NCI-H2107 treated with DMSO at 0.1 percent for 48 hours (cell line): ENCODE results near the gene PARP11.
"Not testable (repeated sequence)": the region's sequence is repeated elsewhere in the genome, so short reads cannot be mapped to it uniquely, and the experiment has no call there.

ENCODE experiments used
- DNase-seq: peaks from one replicate; lab custom pipeline; 2025; ENCODE audit not compliant: unreplicated experiment; lab: John Stamatoyannopoulos, UW

Gene PARP11

DNA sequence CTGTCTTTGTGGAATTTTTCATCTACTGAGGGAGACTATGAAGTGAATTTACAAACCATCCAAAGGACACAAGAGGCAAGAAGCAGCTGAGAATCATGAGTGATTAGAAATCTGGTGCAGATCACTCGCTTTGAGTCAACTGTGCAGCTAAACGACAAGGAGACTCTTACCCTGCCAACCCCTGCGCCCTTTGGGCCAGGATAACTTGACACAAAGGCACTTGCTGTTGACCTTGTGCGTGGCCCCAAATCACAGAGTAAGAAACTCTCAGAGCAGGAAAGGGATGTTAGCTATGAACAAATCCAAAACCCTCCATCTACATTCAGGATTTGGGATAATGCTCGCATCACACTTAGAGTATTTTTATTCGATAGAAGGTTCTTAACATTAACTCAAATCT is 11.5 kb upstream of the PARP11 start:
- DNase-seq, result no peak

DNA sequence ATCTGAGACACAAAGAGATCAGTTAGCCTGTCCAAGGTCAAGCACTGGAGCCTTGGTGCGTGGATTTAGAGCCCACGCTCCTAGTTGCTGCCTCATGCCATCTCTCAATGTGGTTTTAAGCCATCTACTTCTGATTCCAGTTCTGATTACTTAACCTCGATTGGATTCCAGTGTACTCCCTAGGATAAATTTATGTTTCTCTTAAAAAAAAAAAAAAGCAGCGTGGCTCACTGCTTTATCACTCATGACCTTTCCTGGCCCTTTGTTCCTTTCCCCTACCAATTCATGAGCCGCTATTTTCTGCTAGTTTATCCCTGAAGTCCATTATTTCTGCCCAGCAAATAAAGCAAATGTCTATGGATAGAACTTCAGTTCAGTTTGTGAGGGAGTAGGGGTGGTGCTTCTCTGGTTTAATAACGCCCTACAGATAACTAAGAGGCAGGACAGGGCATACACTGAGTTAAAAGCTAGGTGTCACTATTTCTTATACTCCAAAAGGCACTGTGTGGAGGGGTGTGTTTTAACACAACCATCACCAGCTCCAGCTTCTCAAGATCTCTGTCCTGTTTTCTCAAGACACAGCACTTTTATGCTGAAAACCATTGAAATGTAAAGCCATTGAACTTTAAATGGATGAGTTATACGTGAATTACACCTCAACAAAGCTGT is 9.8 kb upstream of the PARP11 start:
- DNase-seq, result peak; percentile 36

DNA sequence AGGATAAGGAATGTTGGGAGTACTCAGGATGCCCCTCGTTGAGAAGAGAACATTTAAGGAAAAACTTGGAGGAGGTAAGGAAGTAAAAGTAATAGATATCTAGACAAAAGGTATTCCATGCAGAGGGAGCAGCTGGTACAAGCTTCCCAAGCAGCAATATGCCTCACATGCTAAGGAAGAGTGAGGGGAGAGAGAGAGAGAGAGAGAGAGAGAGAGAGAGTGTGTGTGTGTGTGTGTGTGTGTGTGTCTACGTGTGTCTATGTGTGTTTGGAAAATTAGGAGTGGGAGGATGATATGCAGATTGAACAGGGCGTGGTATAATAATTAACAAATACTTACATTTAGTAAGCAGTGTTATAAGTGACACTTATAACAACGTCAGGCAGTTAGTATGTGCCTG is 9.2 kb upstream of the PARP11 start:
- DNase-seq, result no peak

DNA sequence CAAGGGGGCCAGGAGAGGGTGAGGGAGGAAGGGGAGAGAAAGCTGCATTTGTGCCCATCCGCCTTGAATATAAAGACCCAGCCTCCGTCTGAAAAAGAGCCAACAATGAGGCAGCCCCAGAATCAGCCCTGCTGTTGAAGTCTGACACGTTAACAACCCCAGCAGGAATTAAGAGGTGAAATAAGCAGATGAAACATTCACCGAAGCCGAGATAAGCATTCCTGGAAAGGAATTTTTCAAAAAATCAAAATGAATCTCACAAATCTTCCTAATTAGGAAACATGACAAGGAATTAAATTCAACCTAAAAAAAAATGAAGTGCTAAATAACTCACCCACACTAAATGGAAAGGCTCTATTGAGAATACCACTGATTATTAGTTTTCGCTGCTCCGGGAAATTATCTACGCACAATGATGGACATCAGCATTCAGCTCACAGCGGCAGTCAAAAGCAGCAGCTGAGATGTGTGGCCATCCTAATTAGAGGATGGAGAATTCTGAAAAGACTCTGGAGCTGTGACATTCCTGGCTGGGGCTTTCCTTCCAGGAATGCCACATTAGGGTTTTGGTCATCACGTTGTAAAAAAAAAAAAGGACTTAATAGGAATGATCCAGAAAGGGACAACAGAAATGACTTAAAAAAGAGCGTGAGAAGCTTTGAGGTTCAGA is 8.2 kb upstream of the PARP11 start:
- DNase-seq, result no peak

DNA sequence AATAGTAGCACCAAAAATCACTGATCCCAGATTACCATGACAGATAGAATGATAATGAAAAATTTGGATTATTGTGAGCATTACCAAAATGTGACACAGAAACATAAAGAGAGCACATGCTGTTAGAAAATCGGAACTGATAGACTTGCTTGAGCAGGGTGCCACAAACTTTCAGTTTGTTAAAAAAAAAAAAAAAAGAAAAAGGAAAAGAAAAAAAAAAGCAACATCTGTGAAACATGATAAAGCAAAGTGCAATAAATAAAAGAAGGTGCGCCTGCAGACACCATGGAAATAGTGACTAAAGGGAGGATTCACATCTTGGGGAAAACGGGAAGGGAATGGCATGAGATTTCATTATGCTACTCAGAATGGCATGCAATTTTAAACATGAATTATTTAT is 6.6 kb upstream of the PARP11 start:
- no peak for DNase-seq

DNA sequence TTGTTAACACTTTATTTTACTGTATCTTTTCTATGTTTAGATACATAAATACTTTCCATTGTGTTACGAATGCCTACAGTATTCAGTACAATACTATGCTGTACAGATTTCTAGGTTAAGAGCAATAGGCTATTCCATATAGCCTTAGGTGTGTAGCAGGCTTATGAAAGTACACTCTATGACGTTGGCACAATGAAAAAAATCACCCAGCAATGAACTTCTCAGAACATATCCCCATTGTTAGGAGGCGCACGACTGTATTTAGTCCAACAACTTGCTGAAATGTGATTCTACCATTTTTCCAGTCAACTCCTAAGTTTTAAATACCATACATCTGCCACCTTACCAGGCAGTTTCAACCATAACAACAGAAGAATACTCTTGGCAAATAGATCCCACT is 1.8 kb downstream of the PARP11 start:
- no peak for DNase-seq

DNA sequence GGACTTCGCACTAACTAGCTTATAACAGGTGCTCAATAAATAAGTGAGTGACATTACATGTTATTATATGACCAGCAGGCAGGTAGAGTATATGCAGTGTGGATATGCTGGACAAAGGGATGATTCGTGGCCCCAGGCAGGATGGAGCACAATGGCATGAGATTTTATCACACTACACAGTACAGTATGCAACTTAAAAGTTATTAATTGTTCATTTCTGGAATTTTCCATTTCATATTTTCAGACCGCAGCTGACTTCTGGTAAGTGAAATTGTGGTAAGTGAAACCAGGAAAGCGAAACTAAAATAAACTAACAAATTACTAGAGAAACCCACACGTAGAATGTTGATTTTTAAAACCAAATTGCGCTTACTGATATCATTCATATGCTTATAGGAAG is 3.3 kb downstream of the PARP11 start:
- no peak for DNase-seq

DNA sequence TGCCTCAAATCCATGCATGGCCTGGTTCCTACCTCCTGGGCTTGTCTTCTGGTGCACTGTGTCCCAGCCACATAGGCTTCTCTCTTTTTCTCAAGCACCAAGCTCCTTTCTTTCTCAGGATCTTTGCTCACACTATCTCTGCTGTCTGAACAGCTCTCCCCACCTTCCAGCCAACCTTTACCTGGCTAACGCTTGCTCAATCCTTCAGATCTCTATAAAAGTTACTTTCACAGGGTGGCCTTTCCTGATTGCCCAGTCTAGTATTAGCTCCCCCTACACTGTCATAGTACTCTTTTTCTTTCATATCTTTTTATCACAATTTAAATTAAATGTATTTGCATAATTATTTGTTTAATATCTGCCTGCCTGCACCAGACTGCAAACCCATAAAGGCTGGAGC is 3.8 kb downstream of the PARP11 start:
- DNase-seq, result no peak

DNA sequence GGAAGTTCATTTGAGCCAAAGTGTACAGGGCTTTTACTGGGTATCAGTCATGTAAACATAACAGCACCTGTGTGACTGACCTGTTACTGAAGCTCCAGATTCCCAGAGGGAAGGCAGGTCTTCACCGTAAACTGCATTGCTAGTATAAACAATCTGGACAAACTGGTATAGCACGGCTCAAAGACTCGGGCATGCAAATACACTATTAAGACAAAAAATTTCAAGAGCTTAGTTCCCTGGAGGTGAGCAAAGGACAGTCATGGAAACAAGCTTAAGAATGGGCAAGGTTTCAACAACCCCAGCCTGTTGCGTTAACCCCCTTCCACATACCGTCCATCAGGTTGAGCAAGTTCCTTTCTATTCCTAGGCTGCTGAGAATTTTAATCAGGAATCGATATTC is 9.4 kb downstream of the PARP11 start:
- no peak for DNase-seq

DNA sequence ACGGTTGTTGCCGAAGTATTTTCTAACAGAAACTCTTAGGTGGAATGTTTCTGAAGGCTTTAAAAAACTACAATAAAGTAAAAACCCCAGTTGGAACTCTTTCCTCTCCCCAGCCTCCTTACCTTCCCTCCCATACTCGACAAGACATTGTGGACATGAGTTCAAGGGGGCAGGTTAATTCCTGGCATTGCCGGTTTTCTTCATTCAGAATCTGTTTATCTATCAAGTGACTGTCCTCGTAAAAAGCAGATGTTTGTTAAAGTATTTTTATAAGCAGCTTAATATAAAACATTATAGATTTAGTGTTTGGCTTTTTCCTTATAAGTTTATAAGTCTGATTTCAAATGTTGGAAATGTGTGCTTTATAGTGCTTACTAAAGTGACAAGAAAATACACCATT is 30.7 kb downstream of the PARP11 start:
- no peak for DNase-seq

DNA sequence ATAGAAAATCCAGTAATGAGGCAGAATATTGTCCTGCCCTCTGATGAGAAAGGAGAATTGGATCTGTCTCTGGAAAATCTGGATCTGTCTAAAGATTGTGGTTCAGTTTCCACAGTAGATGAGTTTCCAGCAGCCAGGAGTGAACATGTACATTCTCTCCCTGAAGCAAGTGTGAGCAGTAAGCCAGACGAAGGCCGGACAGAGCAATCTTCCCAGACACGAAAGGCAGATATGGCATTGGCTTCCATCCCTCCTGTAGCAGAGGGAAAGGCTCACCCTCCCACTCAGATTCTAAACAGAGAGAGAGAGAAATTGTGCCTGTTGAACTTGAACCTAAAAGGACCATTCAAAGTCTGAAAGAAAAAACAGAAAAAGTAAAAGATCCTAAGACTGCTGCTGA is 31.4 kb downstream of the PARP11 start:
- no peak for DNase-seq

DNA sequence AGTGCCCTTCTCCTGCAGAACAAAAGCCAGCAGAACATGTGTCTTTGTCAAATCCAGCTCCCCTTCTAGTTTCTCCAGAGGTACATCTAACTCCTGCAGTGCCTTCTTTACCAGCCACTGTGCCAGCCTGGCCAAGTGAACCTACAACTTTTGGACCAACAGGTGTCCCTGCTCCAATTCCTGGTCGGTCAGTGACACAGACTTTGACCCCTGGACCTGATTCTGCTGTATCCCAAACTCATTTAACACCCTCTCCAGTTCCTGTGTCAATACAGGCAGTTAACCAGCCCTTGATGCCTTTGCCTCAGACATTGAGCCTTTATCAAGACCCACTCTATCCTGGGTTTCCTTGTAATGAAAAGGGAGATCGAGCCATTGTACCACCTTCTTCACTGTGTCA is 32.4 kb downstream of the PARP11 start:
- DNase-seq, result not testable (repeated sequence)

DNA sequence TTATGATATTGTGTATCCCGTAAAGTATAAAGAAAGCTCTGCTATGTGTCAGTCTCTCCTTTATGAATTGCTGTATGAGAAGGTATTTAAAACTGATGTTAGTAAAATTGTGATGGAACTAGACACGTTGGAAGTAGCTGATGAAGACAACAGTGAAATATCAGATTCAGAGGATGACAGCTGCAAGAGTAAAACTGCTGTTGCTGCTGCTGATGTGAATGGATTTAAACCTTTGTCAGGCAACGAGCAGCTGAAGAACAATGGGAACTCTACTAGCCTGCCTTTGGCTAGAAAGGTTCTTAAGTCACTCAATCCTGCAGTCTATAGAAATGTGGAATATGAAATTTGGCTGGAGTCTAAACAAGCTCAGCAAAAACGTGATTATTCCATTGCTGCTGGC is 33.5 kb downstream of the PARP11 start:
- DNase-seq, result not testable (repeated sequence)

DNA sequence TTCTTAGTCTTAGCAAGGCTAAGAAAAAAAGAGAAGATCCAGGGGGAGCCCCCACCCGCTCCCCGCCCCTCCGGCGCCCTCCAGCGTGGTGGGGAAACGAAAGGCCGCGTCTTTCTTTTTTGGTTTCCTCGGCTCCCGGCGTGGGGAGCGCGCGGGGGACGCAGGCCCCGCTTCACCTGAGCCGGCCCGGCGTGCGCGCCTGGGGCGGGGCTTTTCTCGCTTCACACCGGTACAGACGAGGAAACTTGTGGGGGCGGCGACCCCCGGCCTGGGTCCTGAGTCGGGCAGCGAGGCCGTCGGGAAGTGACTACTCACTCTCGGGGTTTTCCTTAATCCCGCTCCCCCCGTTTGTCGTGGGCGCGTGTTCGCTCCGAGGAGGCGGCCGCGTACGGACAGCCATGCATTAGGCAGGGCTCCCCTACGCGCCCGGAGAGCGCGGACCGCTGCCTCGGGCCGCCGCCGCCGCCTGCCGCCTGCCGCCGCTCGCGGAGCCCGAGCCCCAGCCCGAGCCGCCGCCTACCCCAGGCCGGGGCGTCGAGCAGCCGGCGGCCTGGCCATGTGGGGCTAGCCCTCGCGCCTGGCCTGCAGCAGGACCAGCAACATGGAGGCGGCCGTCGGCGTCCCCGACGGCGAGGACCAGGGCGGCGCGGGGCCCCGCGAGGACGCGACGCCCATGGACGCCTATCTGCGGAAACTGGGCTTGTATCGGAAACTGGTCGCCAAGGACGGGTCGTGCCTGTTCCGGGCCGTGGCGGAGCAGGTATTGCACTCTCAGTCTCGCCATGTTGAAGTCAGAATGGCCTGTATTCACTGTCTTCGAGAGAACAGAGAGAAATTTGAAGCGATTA is 34.3 kb downstream of the PARP11 start:
- DNase-seq, result not testable (repeated sequence)

DNA sequence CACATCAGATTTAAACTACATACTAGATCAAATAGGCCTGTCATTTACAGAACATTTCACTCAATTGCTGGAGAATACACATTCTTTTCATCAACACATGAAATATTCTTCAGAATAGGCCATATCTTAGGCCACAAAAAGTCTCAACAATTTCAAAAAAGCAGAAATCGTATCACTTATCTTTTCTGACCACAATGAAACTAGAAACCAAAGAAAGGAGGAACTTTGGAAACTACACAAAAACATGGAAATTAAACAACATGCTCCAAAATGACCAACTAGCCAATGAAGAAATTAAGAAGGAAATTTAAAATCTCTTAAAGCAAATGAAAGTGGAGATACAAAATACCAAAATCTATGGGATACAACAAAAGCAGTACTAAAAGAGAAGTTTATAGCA is 35.1 kb downstream of the PARP11 start:
- DNase-seq, result no peak

DNA sequence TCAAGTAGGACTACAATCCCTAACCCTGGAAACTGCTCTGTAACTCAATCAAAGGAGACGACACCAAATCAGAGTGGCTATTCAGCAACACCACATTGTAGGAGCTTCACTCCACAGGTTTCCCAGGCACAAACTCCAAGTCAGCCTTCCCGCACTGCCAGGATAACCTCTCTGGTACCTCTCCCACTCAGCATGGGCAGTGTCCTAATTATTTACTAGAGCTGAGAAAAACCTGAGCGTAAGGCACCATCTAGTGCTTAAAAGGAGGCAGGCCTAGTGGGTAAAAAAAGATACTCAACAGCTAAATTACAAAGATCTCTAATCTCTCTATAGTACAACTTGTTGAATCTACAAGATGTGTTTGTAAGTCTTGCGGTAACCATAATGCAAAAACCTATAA is 36.1 kb downstream of the PARP11 start:
- no peak for DNase-seq

DNA sequence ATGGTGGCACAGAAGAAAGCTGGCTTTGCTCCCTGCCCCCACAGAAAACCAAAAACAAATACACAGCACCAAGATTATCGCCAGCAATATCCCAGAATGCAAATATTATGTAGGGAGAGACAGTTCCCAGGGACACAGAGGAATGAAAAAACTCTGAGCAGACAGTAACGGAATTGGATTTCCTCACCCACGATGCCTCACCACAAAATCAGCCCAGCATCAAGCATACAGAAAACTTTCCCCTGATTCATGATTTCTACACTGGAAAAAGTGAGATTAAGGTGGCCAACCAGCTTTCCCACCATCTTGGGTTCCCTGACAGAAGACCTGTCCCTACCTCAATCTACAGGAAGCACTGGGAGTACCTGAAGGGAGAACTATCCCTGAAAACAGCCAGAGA is 36.6 kb downstream of the PARP11 start:
- DNase-seq, result no peak

DNA sequence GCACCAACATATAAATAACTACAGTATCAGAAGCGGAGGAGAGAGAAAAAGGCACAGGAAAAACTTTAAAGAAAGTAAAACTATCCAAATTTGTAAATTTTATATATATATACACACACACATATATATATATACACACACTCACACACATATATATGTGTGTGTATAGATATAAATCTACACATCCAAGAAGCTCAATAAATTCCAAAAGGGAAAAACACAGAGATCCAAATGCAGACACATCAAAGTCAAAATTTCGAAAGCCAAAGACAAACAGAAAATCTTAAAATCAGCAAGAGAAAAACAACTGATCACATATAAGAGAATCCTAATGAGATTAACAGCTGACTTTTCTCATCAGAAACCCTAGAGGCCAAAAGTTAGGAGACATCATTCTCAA is 37.3 kb downstream of the PARP11 start:
- DNase-seq, result no peak

DNA sequence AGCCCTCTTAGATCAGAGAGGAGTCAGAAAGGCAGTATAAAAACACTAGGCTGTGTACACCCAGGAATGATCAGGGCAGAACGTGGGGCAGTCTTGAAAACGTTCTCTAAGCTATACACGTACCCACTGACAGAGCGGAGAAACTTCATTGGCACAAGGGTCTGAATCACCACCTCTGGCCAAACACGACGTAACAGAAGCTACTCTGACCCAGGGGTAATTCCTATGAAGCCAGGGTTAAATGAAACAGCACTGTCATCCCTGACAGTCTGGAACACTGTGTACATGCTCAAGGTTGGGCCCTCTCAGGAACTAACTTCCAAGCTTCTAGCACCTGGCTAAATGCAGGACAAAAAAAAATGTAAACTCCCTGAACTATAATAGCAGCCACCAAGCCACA is 38.4 kb downstream of the PARP11 start:
- no peak for DNase-seq

DNA sequence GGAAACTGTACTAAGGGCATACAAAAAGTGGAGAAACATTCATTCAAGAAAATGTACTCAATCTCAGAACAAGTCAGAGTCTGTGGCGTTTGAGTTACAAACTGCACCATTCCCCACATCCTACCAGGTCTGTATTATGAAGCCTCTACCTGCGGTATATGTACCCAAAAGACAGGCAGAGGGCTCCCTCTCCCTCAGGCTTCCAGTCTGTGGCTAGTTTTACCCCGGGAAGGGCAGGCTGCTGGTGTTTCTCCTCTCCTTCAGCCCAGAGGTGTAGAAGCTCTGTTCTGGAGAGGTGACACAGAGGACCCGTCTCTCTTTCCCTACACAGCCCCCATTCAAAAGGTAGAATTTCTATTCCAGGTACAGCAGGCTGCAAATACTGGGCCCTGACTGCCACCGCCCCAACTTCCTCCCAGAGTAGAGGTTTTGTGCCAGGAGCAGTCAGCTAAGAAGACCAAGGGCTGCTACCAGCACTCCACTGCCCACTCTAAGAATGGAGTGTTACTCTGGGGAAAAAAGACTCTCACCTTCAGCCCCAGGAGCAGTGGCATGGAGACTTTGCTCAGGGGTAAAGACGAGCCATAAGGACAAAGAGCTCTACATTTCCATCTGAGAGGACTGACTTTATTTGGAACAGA is 39.4 kb downstream of the PARP11 start:
- DNase-seq, result no peak

DNA sequence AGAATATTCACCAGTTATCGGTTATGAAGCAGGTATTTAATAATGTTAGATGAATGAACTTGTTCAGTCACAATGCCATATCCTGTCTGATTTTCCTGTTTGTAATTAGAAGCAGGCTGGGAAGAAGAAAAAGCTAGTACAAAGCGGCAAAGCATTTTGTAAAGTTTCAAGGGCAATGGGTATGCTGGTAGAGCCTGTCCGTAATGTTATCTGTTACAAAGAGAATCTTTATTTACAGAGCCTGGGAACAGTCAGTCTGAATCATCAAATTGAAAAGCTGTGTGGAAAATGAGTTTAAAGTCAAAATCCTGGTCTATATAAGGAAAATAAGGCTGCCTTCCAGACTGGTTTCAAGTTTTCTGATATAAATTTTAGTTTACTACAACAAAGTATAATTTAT is 40.5 kb downstream of the PARP11 start:
- DNase-seq, result no peak

DNA sequence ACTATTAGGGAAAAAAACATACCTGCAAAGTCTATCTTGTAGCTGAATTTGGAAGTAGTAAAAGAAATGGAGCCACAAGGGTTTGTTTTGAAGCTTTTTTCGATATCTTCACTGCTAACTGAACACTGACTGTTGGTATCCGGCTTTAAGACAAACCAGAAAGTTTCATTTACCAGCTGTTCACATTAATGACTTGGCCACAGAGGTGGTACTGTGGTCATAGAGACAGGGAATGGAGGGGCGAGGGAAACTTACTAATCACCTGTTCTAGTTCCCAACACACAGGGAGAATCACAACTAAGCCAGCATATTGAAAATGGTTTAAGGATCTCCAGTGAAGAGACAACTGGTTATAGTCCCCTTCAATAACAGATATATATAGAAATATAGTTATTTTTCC is 44.3 kb downstream of the PARP11 start:
- no peak for DNase-seq
